Muscle of back (tissue), 11 donors: ENCODE measurements around the gene MUC5B. TPM values are rescaled to one million over a fixed set of nuclear protein-coding genes. Genes with fewer than 3 reads are reported as not detected.
"Not testable (repeated sequence)": the region's sequence is repeated elsewhere in the genome, so short reads cannot be mapped to it uniquely, and the experiment has no call there.

Experiments
- DNase-seq, 3 donors: peaks; one replicate each; pipeline versions ENCODE4 v3.0.0 to v3.0.0-alpha.2; 2013
- polyA plus RNA-seq, 10 donors: library from polyadenylated mRNA; unstranded; fragments of 120-200 nt; gene quantifications; one replicate each; pipeline ENCODE4 v1.2.1, GENCODE V29; 2013; ENCODE audit not compliant: insufficient read length in 10 of 10

MUC5B gene
- polyA plus RNA-seq, 10 donors: 0.01 to 0.36 (median 0.03) TPM; not detected in 2

- DNase-seq: no peak
Observed at GRCh38 chr11:1261241-1262071, 38.6 kb downstream of the MUC5B start.

GRCh38 chr11:1262172-1263006 lies 39.5 kb downstream of the MUC5B start:
- DNase-seq: peak; percentile 83 to 95 (median 87)

- DNase-seq: no peak
Observed at GRCh38 chr11:1263010-1263409, 40.1 kb downstream of the MUC5B start.

GRCh38 chr11:1264444-1264843 lies 41.6 kb downstream of the MUC5B start:
- peak; percentile 21 to 57 (median 33) for DNase-seq

GRCh38 chr11:1265480-1265879 lies 42.6 kb downstream of the MUC5B start:
- not testable (repeated sequence) for DNase-seq

GRCh38 chr11:1266976-1267375 lies 44.1 kb downstream of the MUC5B start:
- DNase-seq: not testable (repeated sequence)

- DNase-seq: no peak
Observed at GRCh38 chr11:1267441-1268100, 44.7 kb downstream of the MUC5B start.

- no peak for DNase-seq
Observed at GRCh38 chr11:1269957-1270356, 47.1 kb downstream of the MUC5B start.

GRCh38 chr11:1270476-1270875 lies 47.6 kb downstream of the MUC5B start:
- no peak for DNase-seq

- no peak for DNase-seq
Observed at GRCh38 chr11:1271002-1271401, 48.1 kb downstream of the MUC5B start.

- no peak for DNase-seq
Observed at GRCh38 chr11:1271406-1271805, 48.5 kb downstream of the MUC5B start.

- DNase-seq: no peak
Observed at GRCh38 chr11:1271927-1272326, 49.1 kb downstream of the MUC5B start.

- DNase-seq: no peak
Observed at GRCh38 chr11:1272531-1272930, 49.7 kb downstream of the MUC5B start.

GRCh38 chr11:1274501-1274900 lies 51.6 kb downstream of the MUC5B start:
- no peak for DNase-seq

GRCh38 chr11:1275021-1275420 lies 52.2 kb downstream of the MUC5B start:
- no peak for DNase-seq

GRCh38 chr11:1276041-1276790 lies 53.4 kb downstream of the MUC5B start:
- DNase-seq: no peak

- no peak for DNase-seq
Observed at GRCh38 chr11:1276866-1277615, 54.2 kb downstream of the MUC5B start.

GRCh38 chr11:1277936-1278512 lies 55.2 kb downstream of the MUC5B start:
- DNase-seq: no peak

- no peak for DNase-seq
Observed at GRCh38 chr11:1278766-1279673, 56.2 kb downstream of the MUC5B start.
